Endothelial cell of umbilical vein (primary cell): ENCODE results near the gene ZNF283. TPM values are rescaled to one million over a fixed set of nuclear protein-coding genes. Genes with fewer than 3 reads are reported as not detected.

ENCODE experiments used
- BruUV-seq: library from RNA; stranded (reverse); fragments of 400-500 nt; replicated peaks from 2 replicates; lab custom pipeline; 2021; lab: Mats Ljungman, UMichigan
- CTCF ChIA-PET: fragments of 300-600, 350-600 bp; sonication (Branson Sonifier 250); formaldehyde crosslinking; loops from one replicate; lab custom pipeline; 2021; ENCODE audit warnings: antibody characterized with exemption, inconsistent platforms; lab: Charles Lee
- POLR2A ChIA-PET: fragments of 300-600, 350-600 bp; sonication (Branson Sonifier 250); formaldehyde crosslinking; loops from one replicate; lab custom pipeline; 2021; ENCODE audit warnings: antibody characterized with exemption, inconsistent platforms; lab: Charles Lee
- DNase-seq: peaks from one replicate; pipeline ENCODE4 v3.0.0-alpha.2; 2011; ENCODE audit warnings: low read depth, low spot score
- FAIRE-seq: peaks from 2 replicates; lab custom pipeline; 2011; peaks lifted over from hg19 to GRCh38; lab: Jason Lieb, UNC
- H2AFZ ChIP-seq: 2 replicates; pipeline ENCODE4 v1.6.0; 2012; ENCODE audit warnings: low read depth, low read length, control low read depth, inconsistent platforms
- H3K27ac ChIP-seq: 2 replicates; pipeline ENCODE4 v1.5.1; 2011; ENCODE audit warnings: low read depth, mild to moderate bottlenecking, control low read depth, low read length, moderate library complexity; ENCODE audit not compliant: insufficient read depth
- H3K27me3 ChIP-seq, 2 experiments: 2 replicates each; pipeline versions ENCODE4 v1.6.0 to v1.6.1; 2011; ENCODE audit warnings: low read length in 2 of 2, mixed read lengths in 1 of 2; ENCODE audit not compliant: control insufficient read depth in 2 of 2, insufficient read depth in 2 of 2
- H3K36me3 ChIP-seq, 2 experiments: 2 replicates in 1 of 2; 3 replicates in 1 of 2; pipeline ENCODE4 v1.5.1; 2011; ENCODE audit warnings: low read length in 2 of 2, mild to moderate bottlenecking in 1 of 2, moderate library complexity in 1 of 2; ENCODE audit not compliant: control insufficient read depth in 2 of 2, insufficient read depth in 2 of 2; ENCODE audit errors: extremely low read depth in 1 of 2
- H3K4me1 ChIP-seq: 3 replicates; pipeline ENCODE4 v1.5.1; 2011; ENCODE audit warnings: mild to moderate bottlenecking, low read length; ENCODE audit not compliant: control insufficient read depth, insufficient read depth; ENCODE audit errors: extremely low read depth
- H3K4me2 ChIP-seq: 2 replicates; pipeline ENCODE4 v1.6.1; 2011; ENCODE audit warnings: low read length, control low read depth, mixed read lengths; ENCODE audit not compliant: insufficient read depth
- H3K4me3 ChIP-seq, 3 experiments: fragments of 200-600 bp in 1 of 3; sonication (generic), shearing (Covaris generic) in 1 of 3; replicated peaks in 1 of 3; 2 replicates each; pipeline ENCODE4 v1.5.1; 2011 to 2016; ENCODE audit warnings: control low read depth in 3 of 3, low read length in 3 of 3, mild to moderate bottlenecking in 2 of 3, inconsistent platforms in 1 of 3, low read depth in 1 of 3, moderate library complexity in 1 of 3; ENCODE audit not compliant: insufficient read depth in 1 of 3
- H3K79me2 ChIP-seq: 2 replicates; pipeline ENCODE4 v1.6.0; 2012; ENCODE audit warnings: low read length, inconsistent platforms; ENCODE audit not compliant: control insufficient read depth, insufficient read depth
- H3K9ac ChIP-seq: replicated peaks from 2 replicates; pipeline ENCODE3; 2011; ENCODE audit warnings: low read length, control low read depth; ENCODE audit not compliant: insufficient read depth; ENCODE audit errors: extremely low read depth
- H3K9me1 ChIP-seq: replicated peaks from 3 replicates; pipeline ENCODE4 v1.6.0; 2011; ENCODE audit warnings: mild to moderate bottlenecking, low read length; ENCODE audit not compliant: control insufficient read depth, insufficient read depth; ENCODE audit errors: extremely low read depth
- H3K9me3 ChIP-seq: replicated peaks from 2 replicates; pipeline ENCODE4 v1.5.1; 2012; ENCODE audit warnings: low read length, inconsistent platforms; ENCODE audit not compliant: control insufficient read depth, insufficient read depth
- H4K20me1 ChIP-seq: replicated peaks from 2 replicates; pipeline ENCODE3; 2011; ENCODE audit warnings: mild to moderate bottlenecking, low read length; ENCODE audit not compliant: control insufficient read depth, insufficient read depth; ENCODE audit errors: extremely low read depth
- EZH2 ChIP-seq: IDR thresholded peaks from 2 replicates; pipeline ENCODE4 v1.6.1; 2012; ENCODE audit warnings: borderline replicate concordance, low read depth, mild to moderate bottlenecking, moderate library complexity, low read length, inconsistent platforms; ENCODE audit not compliant: severe bottlenecking
- FOS ChIP-seq: IDR thresholded peaks from 2 replicates; pipeline ENCODE4 v1.6.1; 2011; ENCODE audit warnings: mild to moderate bottlenecking, low read length, moderate library complexity, borderline replicate concordance; ENCODE audit not compliant: insufficient read depth
- GATA2 ChIP-seq: IDR thresholded peaks from 2 replicates; pipeline ENCODE4 v1.7.0; 2011; ENCODE audit warnings: low read depth, mild to moderate bottlenecking, moderate library complexity, mixed read lengths, low read length; ENCODE audit not compliant: insufficient read length, insufficient read depth
- MYC ChIP-seq: IDR thresholded peaks from one replicate; pipeline ENCODE4 v1.6.1; 2011; ENCODE audit warnings: mild to moderate bottlenecking, low read depth, low read length
- POLR2A ChIP-seq: IDR thresholded peaks from 2 replicates; pipeline ENCODE4 v1.6.1; 2012; ENCODE audit warnings: low read depth, mild to moderate bottlenecking, control low read depth, low read length
- POLR2AphosphoS5 ChIP-seq: IDR thresholded peaks from 2 replicates; pipeline ENCODE4 v1.6.1; 2012; ENCODE audit warnings: low read depth, mild to moderate bottlenecking, control low read depth, low read length, moderate library complexity; ENCODE audit not compliant: insufficient read depth
- dilution Hi-C: fragments of 300-500 bp; cut with MboI; formaldehyde crosslinking; loops from one replicate; pipeline ENCODE4 v1.15.0; 2019; ENCODE audit warnings: low sequenced_read_pairs; ENCODE audit not compliant: extremely low pct_ligation_motif_present
- intact Hi-C: fragments of 100-400 bp; cut with micrococcal nuclease; formaldehyde crosslinking; loops from one replicate; pipeline ENCODE4 v1.10.0; 2022
- polyA plus RNA-seq, 4 experiments: library from polyadenylated mRNA; depleted of rRNA in 3 of 4; stranded (reverse) in 3 of 4; unstranded in 1 of 4; fragments of >200 nt; gene quantifications; 2 replicates each; pipeline versions ENCODE4 v1.2.1 to v1.2.3, GENCODE V29; 2011 to 2012; ENCODE audit warnings: missing spikeins in 1 of 4
- total RNA-seq: library from RNA; stranded (reverse); gene quantifications from 2 replicates; pipeline ENCODE4 v1.2.3, GENCODE V29; 2021
- TF ChIP-seq, protein P1 (sequence below), 2 donors: IDR thresholded peaks; 1 replicate in 1 of 2; 2 replicates in 1 of 2; pipeline ENCODE4 v1.5.1; 2011; ENCODE audit warnings: low read length in 2 of 2, mild to moderate bottlenecking in 2 of 2, moderate library complexity in 2 of 2, control low read depth in 1 of 2, inconsistent platforms in 1 of 2, low read depth in 1 of 2; ENCODE audit not compliant: insufficient read depth in 1 of 2; ENCODE audit errors: extremely low read depth in 1 of 2

ZNF283 gene
- total and polyA plus RNA-seq, 2 donors (not counting 3 experiments of a cell fraction or from before 2014, with no cell fraction given) = 1.9 to 10.7 TPM

DNA sequence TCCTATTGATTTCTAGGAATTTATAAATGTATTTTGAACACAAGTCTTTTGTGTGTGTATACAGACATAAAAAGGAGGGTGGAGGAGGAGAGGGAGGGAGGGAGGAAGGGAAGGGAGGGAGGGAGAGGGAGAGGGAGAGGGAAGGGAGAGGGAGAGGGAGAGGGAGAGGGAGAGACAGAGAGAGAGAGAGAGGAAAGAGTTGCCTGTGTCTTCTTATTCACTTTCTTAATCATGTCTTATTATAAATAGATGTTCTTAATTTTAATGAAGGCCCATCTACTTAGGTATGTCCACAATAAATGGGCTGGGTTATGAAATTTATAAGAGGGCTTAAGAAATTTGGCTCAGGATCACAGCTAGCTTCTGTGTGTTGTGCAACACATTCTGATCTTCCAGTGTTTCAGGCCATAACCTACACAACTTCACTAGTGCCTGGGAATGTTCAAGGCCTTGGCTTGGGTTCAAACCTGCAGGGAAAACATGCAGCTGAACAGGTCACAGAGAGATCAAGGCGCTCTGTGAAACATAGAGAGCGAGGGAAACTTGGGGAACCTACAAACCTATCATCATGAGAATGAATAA, 68.7 kb downstream of the ZNF283 start:
- Histone ChIP-seq H3K9ac (no peak overlapping the region), H3K9me1 (no peaks in the 10 kb centered on the region), H4K20me1 (no peaks in the 10 kb centered on the region), H3K79me2 (no peaks in the 10 kb centered on the region), H2AFZ (no peak overlapping the region), H3K27ac (no peak overlapping the region), H3K4me3 (no peak overlapping the region), H3K4me2 (no peak overlapping the region), H3K36me3 (no peaks in the 10 kb centered on the region), H3K27me3 (no peaks in the 10 kb centered on the region), H3K9me3 (no peaks in the 10 kb centered on the region), H3K4me1 (no peaks in the 10 kb centered on the region)
- POLR2A ChIA-PET = no interaction called here
- intact Hi-C loops (no loop called here), dilution Hi-C loops (no loop called here)
- FAIRE-seq (no peak), DNase-seq (no peak)
- TF ChIP-seq MYC (no peak), GATA2 (no peak), POLR2A (no peak), EZH2 (no peak), POLR2AphosphoS5 (no peak), FOS (no peak)
- TF ChIP-seq, protein P1, sequence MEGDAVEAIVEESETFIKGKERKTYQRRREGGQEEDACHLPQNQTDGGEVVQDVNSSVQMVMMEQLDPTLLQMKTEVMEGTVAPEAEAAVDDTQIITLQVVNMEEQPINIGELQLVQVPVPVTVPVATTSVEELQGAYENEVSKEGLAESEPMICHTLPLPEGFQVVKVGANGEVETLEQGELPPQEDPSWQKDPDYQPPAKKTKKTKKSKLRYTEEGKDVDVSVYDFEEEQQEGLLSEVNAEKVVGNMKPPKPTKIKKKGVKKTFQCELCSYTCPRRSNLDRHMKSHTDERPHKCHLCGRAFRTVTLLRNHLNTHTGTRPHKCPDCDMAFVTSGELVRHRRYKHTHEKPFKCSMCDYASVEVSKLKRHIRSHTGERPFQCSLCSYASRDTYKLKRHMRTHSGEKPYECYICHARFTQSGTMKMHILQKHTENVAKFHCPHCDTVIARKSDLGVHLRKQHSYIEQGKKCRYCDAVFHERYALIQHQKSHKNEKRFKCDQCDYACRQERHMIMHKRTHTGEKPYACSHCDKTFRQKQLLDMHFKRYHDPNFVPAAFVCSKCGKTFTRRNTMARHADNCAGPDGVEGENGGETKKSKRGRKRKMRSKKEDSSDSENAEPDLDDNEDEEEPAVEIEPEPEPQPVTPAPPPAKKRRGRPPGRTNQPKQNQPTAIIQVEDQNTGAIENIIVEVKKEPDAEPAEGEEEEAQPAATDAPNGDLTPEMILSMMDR (IDR thresholded peaks at IDR 0.05; ENCODE audit: extremely low read depth in 1 of 2, insufficient read depth in 1 of 2, low read depth in 1 of 2, low read length in 2 of 2) = no peak
- CTCF ChIA-PET = no interaction called here
- BruUV-seq = no TSS peak

Other genes starting within 250 kb of the ZNF283 start
- 33.2 and 34.1 TPM in 2 replicates for gene IRGQ, start 231.2 kb upstream of the ZNF283 start, total RNA-seq
- 15.8 and 16.0 TPM in 2 replicates for gene IRGQ, start 231.2 kb upstream of the ZNF283 start, polyA plus RNA-seq
- gene ZNF576, start 230.7 kb upstream of the ZNF283 start, total RNA-seq = 19.5 and 20.3 TPM in 2 replicates
- gene ZNF576, start 230.7 kb upstream of the ZNF283 start, polyA plus RNA-seq = 27.7 and 38.3 TPM in 2 replicates
- gene SRRM5, start 215.2 kb upstream of the ZNF283 start, total RNA-seq = 0.27 and 0.32 TPM in 2 replicates
- 0.13 and 0.17 TPM in 2 replicates for gene SRRM5, start 215.2 kb upstream of the ZNF283 start, polyA plus RNA-seq
- 51.8 and 56.2 TPM in 2 replicates for gene ZNF428, start 207.7 kb upstream of the ZNF283 start, total RNA-seq
- 29.2 and 30.7 TPM in 2 replicates for gene ZNF428, start 207.7 kb upstream of the ZNF283 start, polyA plus RNA-seq
- 6.7 and 7.5 TPM in 2 replicates for gene CADM4, start 187.5 kb upstream of the ZNF283 start, total RNA-seq
- 5.0 and 7.7 TPM in 2 replicates for gene CADM4, start 187.5 kb upstream of the ZNF283 start, polyA plus RNA-seq
- gene PLAUR, start 157.2 kb upstream of the ZNF283 start, total RNA-seq = 62.9 and 82.0 TPM in 2 replicates
- gene PLAUR, start 157.2 kb upstream of the ZNF283 start, polyA plus RNA-seq = 60.2 and 66.3 TPM in 2 replicates
- gene IRGC, start 111.2 kb upstream of the ZNF283 start, total RNA-seq = not detected in 2 replicates
- not detected in 2 replicates for gene IRGC, start 111.2 kb upstream of the ZNF283 start, polyA plus RNA-seq
- gene SMG9, start 72.4 kb upstream of the ZNF283 start, total RNA-seq = 45.0 and 53.3 TPM in 2 replicates
- gene SMG9, start 72.4 kb upstream of the ZNF283 start, polyA plus RNA-seq = 25.5 and 26.4 TPM in 2 replicates
- gene KCNN4, start 46.3 kb upstream of the ZNF283 start, total RNA-seq = 0.35 TPM in 1 of 2 replicates, not detected in the other
- 0.27 and 0.29 TPM in 2 replicates for gene KCNN4, start 46.3 kb upstream of the ZNF283 start, polyA plus RNA-seq
- gene LYPD5, start 24.9 kb upstream of the ZNF283 start, total RNA-seq = not detected in 2 replicates
- 0.11 and 0.28 TPM in 2 replicates for gene LYPD5, start 24.9 kb upstream of the ZNF283 start, polyA plus RNA-seq
- gene ZNF404, start 56.6 kb downstream of the ZNF283 start, total RNA-seq = 0.62 and 1.5 TPM in 2 replicates
- gene ZNF404, start 56.6 kb downstream of the ZNF283 start, polyA plus RNA-seq = 0.37 and 0.68 TPM in 2 replicates
- gene ZNF45, start 108.0 kb downstream of the ZNF283 start, total RNA-seq = 10.8 and 11.2 TPM in 2 replicates
- 4.7 and 6.1 TPM in 2 replicates for gene ZNF45, start 108.0 kb downstream of the ZNF283 start, polyA plus RNA-seq
- 4.2 and 6.0 TPM in 2 replicates for gene ZNF221, start 123.9 kb downstream of the ZNF283 start, total RNA-seq
- gene ZNF221, start 123.9 kb downstream of the ZNF283 start, polyA plus RNA-seq = 0.45 and 1.4 TPM in 2 replicates
- gene ZNF155, start 156.9 kb downstream of the ZNF283 start, total RNA-seq = 5.9 and 7.6 TPM in 2 replicates
- 1.8 and 2.0 TPM in 2 replicates for gene ZNF155, start 156.9 kb downstream of the ZNF283 start, polyA plus RNA-seq
- gene ZNF230, start 175.6 kb downstream of the ZNF283 start, total RNA-seq = 2.9 TPM in 2 replicates
- 1.4 and 1.5 TPM in 2 replicates for gene ZNF230, start 175.6 kb downstream of the ZNF283 start, polyA plus RNA-seq
- gene ZNF222, start 198.1 kb downstream of the ZNF283 start, total RNA-seq = 4.7 and 5.2 TPM in 2 replicates
- 0.99 and 2.2 TPM in 2 replicates for gene ZNF222, start 198.1 kb downstream of the ZNF283 start, polyA plus RNA-seq
- 3.4 and 3.7 TPM in 2 replicates for gene ZNF223, start 224.7 kb downstream of the ZNF283 start, total RNA-seq
- 1.2 and 1.6 TPM in 2 replicates for gene ZNF223, start 224.7 kb downstream of the ZNF283 start, polyA plus RNA-seq
- gene ZNF284, start 244.8 kb downstream of the ZNF283 start, total RNA-seq = 2.4 and 2.7 TPM in 2 replicates
- gene ZNF284, start 244.8 kb downstream of the ZNF283 start, polyA plus RNA-seq = 0.98 and 1.1 TPM in 2 replicates